ENCODE measurements around the gene KRTAP10-6.
A peak's percentile ranks its signal among the peaks of the same experiment; 100 is the strongest.
"Not testable (repeated sequence)": the region's sequence is repeated elsewhere in the genome, so short reads cannot be mapped to it uniquely, and the experiment has no call there.

Gene KRTAP10-6, protein sequence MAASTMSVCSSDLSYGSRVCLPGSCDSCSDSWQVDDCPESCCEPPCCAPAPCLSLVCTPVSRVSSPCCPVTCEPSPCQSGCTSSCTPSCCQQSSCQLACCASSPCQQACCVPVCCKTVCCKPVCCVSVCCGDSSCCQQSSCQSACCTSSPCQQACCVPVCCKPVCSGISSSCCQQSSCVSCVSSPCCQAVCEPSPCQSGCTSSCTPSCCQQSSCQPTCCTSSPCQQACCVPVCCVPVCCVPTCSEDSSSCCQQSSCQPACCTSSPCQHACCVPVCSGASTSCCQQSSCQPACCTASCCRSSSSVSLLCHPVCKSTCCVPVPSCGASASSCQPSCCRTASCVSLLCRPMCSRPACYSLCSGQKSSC

GRCh38 chr21:44592446-44593311 is at the start of gene KRTAP10-6:
Gene KRTAP10-6, minus strand, starts transcription at chr21:44592505. Its CDS starts 21 bp downstream, at chr21:44592484.
- DNase-seq = no peak

- no peak for DNase-seq
These were observed 48.5 kb upstream of the KRTAP10-6 start for GRCh38 chr21:44640761-44641160.

- DNase-seq = no peak
These were observed 47.0 kb upstream of the KRTAP10-6 start for GRCh38 chr21:44639331-44639655.

DNA sequence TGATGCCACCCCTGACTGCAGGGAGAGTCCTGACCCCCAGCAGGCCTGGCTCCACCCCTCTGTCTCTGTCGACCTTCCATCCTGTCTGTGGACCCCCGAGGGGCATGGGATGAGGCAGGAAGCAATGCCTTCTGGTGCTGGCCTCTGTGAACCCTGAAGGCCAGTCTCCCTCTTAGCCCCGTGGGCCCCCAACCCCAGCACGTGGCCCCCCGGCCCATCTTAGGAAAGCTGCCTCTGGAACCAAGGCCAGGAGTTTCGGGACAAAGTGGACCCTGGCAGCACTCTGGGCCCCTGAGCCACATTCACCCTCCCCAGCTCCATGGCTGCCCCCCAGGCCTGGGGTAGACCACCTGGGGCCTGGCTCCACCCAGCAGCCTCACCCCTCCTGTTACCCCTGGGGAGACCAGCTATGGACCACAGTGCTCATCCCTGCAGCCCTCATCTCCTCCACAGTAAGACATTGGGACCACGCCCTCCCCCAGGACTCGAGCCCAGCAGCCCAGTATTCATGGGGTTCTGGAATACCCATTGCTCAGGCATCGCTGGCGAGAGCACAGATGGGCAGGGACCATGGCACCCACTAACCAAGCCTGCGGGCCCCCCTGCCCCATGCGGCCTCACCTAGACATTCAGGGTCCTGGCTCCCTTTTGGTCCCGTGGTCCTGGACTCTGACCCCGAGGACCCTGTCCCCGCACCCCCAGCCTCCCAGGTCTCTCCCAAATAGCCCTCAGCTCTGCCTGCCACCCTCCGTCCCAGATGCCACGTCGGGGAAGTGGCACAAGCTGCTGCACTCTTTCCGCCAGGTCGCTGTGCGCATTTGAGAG is 46.4 kb upstream of the KRTAP10-6 start:
- not testable (repeated sequence) for DNase-seq

DNA sequence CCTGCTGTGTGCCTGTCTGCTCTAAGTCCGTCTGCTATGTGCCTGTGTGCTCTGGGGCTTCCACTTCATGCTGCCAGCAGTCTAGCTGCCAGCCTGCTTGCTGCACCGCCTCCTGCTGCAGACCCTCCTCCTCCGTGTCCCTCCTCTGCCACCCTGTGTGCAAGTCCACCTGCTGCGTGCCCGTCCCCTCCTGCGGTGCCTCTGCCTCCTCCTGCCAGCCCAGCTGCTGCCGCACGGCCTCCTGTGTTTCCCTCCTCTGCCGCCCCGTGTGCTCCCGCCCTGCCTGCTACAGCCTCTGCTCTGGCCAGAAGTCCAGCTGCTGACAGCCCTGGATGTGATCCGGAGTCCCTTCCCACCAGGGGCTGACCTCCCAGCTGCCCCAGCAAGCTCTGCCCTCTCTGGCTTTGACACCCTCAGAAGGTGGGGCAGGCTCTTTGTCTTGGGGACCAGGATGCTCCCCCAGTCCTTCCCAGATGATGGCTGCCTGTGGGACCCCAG is 45.6 kb upstream of the KRTAP10-6 start:
- DNase-seq = not testable (repeated sequence)

DNA sequence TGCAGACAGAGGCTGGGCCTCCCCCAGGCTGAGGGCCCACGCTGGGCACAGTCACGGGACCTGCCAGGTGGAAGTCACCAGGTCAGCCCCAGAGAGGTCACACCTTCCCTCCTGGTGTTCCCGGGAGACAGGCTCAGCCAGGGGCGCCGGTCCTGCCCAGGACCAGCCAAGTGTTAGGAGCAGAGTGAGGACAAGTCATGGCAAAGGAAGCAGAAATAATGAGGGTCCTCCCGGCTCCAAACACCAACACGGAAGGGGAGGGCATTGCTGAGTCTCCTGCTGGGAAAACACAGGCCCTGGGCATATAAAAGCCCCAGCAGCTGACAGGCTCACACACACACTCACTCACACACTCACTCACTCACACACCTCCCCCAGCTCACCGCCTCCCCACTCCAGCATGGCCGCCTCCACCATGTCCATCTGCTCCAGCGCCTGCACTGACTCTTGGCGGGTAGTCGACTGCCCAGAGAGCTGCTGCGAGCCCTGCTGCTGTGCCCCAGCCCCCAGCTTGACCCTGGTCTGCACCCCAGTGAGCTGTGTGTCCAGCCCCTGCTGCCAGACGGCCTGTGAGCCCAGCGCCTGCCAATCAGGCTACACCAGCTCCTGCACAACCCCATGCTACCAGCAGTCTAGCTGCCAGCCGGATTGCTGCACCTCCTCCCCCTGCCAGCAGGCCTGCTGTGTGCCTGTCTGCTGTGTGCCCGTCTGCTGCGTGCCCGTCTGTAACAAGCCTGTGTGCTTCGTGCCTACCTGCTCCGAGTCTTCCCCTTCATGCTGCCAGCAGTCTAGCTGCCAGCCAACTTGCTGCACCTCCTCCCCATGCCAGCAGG is 44.9 kb upstream of the KRTAP10-6 start, which contains the start of gene KRTAP10-10:
Gene KRTAP10-10 (plus strand): TSS at position 339 of the 833 bp plus-strand sequence. CDS start 62 bp downstream, at position 401.
- peak in 1 of 51 donors; percentile 34 for DNase-seq

DNA sequence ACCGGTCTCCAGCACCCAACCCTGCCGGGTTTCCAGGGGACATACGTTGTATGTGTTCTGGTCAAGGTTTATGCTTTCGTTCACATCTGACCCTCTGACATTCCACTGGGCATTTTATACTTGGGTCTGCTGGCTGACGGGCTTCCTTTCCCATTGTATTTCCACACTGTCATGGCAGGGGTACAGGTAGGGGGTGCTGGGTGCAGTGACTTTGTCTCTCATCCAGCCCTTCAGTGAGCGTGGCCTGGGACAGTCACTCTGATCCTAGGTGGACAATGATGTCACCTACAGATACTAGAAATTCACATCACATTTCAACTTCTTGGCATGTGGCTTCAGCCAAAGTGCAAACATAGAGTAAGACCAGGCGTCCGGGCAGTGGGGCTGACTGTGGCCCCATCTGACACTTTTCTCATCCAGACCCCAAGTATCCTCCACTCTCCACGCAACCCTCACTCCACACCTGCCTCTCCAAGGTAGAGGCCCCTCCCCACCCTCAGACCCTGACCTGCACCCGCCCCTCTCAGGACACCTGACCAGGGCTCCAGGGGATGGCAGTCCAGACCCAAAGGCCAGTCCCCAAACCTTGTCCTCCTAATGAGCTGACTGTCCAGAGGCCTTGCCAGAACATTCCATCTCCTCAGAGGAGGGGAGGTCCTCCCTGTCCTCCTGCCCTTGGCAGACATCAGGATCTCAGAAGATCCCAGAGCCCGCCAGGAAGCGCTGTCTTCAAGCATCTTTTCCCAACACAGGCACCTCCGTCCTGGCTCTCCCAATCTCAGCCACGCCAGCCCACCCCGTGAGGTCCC is 44.1 kb upstream of the KRTAP10-6 start:
- no peak for DNase-seq

GRCh38 chr21:44632067-44632466 is 39.8 kb upstream of the KRTAP10-6 start:
- no peak for DNase-seq

GRCh38 chr21:44630440-44630839 is 38.1 kb upstream of the KRTAP10-6 start:
- no peak for DNase-seq

GRCh38 chr21:44628707-44629391 is 36.5 kb upstream of the KRTAP10-6 start:
- no peak for DNase-seq

DNA sequence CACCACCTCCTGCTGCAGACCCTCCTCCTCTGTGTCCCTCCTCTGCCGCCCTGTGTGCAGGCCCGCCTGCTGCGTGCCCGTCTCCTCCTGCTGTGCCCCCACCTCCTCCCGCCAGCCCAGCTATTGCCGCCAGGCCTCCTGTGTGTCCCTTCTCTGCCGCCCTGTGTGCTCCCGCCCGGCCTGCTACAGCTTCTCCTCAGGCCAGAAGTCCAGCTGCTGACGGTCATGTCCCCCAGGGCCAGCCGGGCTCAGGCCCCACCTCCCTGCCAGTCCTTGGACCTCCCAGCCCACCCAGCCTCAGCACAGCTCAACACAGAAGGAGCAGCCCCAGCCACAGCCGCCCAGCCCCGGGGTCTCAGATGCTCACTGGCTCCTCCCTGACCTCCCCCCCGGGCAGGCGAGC is 35.5 kb upstream of the KRTAP10-6 start:
- DNase-seq = not testable (repeated sequence)

- DNase-seq = not testable (repeated sequence)
These were observed 35.0 kb upstream of the KRTAP10-6 start for GRCh38 chr21:44627181-44627822.

- no peak for DNase-seq
These were observed 34.4 kb upstream of the KRTAP10-6 start, which contains the start of gene KRTAP10-9 for GRCh38 chr21:44626673-44627143. Gene KRTAP10-9, plus strand, starts transcription at chr21:44627093. Its CDS starts 79 bp downstream, at chr21:44627172.

- DNase-seq = no peak
These were observed 34.0 kb upstream of the KRTAP10-6 start for GRCh38 chr21:44626262-44626661.

- DNase-seq = no peak
These were observed 33.5 kb upstream of the KRTAP10-6 start for GRCh38 chr21:44625756-44626155.

GRCh38 chr21:44623575-44623974 is 31.3 kb upstream of the KRTAP10-6 start:
- no peak for DNase-seq

GRCh38 chr21:44619886-44620285 is 27.6 kb upstream of the KRTAP10-6 start:
- no peak for DNase-seq

- DNase-seq = no peak
These were observed 26.6 kb upstream of the KRTAP10-6 start for GRCh38 chr21:44618909-44619308.
